ENCODE data around the gene SBSN.

The SBSN gene

DNA sequence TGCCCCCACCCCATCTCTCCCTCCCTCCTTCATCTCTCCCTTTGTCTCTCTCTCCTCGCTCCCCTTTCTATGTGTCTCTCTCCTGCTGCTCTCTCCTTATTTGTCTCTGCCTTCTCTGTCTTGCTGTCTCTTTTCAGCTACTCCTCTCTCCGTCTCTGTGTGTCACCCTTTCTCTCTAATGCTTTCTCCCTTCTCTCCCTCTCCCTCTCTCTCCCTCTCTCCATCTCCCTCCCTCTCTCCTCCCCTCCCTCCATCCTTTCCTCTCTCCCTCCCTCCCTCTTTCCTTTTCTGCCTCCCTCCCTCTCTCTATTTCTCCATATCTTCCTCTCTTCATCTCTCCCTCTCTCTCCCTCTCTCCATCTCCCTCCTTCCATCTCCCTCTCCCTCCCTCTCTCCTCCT, 34.7 kb upstream of the SBSN start:
- no peak overlapping the region for H3K4me3 ChIP-seq (ENCODE audit: low read length, poor library complexity, severe bottlenecking)
- no peak overlapping the region for H3K4me2 ChIP-seq (ENCODE audit: low read depth, low read length, poor library complexity, severe bottlenecking)
- no peaks in the 10 kb centered on the region for H3K36me3 ChIP-seq (ENCODE audit: insufficient read depth, low read length)
- H3K9me2 ChIP-seq (replicated peaks; ENCODE audit: low read depth, low read length), result no peaks in the 10 kb centered on the region
- no peaks in the 10 kb centered on the region for H4K20me1 ChIP-seq (ENCODE audit: insufficient read depth, low read length, poor library complexity, severe bottlenecking)
- H3K79me2 ChIP-seq (ENCODE audit: insufficient read depth, low read length), result no peaks in the 10 kb centered on the region
- no peak overlapping the region for H3K9ac ChIP-seq (ENCODE audit: low read depth, low read length, poor library complexity, severe bottlenecking)
- H2AFZ ChIP-seq (ENCODE audit: low read length), result no peak overlapping the region
- TF ChIP-seq, protein P1, sequence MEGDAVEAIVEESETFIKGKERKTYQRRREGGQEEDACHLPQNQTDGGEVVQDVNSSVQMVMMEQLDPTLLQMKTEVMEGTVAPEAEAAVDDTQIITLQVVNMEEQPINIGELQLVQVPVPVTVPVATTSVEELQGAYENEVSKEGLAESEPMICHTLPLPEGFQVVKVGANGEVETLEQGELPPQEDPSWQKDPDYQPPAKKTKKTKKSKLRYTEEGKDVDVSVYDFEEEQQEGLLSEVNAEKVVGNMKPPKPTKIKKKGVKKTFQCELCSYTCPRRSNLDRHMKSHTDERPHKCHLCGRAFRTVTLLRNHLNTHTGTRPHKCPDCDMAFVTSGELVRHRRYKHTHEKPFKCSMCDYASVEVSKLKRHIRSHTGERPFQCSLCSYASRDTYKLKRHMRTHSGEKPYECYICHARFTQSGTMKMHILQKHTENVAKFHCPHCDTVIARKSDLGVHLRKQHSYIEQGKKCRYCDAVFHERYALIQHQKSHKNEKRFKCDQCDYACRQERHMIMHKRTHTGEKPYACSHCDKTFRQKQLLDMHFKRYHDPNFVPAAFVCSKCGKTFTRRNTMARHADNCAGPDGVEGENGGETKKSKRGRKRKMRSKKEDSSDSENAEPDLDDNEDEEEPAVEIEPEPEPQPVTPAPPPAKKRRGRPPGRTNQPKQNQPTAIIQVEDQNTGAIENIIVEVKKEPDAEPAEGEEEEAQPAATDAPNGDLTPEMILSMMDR (conservative IDR thresholded peaks at IDR 0.05; ENCODE audit: low read length), result no peak
- no peak for TF ChIP-seq EZH2phosphoT487 (IDR thresholded peaks at IDR 0.05; ENCODE audit: borderline replicate concordance)
- no peaks in the 10 kb centered on the region for H3F3A ChIP-seq (ENCODE audit: low read depth)
- no peaks in the 10 kb centered on the region for H3K27me3 ChIP-seq (ENCODE audit: insufficient read depth, low read length, poor library complexity, severe bottlenecking)
- no peaks in the 10 kb centered on the region for H3K9me3 ChIP-seq (ENCODE audit: insufficient read depth, low read depth, low read length)
- H3K4me1 ChIP-seq (ENCODE audit: insufficient read depth, low read length, poor library complexity, severe bottlenecking), result no peaks in the 10 kb centered on the region

DNA sequence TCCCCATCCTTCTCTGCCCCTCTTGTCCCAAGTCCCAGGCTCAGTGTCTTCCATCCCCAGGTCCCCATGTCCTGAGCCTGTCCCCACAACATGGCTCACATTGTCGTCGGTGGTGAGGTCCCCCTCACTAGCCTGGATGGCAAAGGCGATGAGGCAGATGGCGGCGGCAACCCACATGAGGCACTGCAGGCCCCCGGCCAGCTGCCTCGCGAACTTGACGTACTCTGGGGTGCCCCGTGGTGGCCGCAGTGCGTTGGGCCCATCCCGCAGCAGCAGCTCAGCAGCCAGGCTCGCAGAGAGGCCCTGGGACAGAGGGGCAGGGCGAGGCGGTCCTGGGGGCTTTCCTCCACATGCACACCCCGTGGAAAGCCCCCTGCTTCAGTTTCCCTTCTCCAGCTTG, 34.2 kb upstream of the SBSN start:
- Histone ChIP-seq H3K79me2 (ENCODE audit: insufficient read depth, low read length) (no peaks in the 10 kb centered on the region), H3K36me3 (ENCODE audit: insufficient read depth, low read length) (no peaks in the 10 kb centered on the region), H3K4me1 (ENCODE audit: insufficient read depth, low read length, poor library complexity, severe bottlenecking) (no peaks in the 10 kb centered on the region), H3F3A (ENCODE audit: low read depth) (no peaks in the 10 kb centered on the region), H3K9me3 (ENCODE audit: insufficient read depth, low read depth, low read length) (no peaks in the 10 kb centered on the region), H3K4me3 (ENCODE audit: low read length, poor library complexity, severe bottlenecking) (no peak overlapping the region), H3K9me2 (replicated peaks; ENCODE audit: low read depth, low read length) (no peaks in the 10 kb centered on the region), H4K20me1 (ENCODE audit: insufficient read depth, low read length, poor library complexity, severe bottlenecking) (no peaks in the 10 kb centered on the region), H3K9ac (ENCODE audit: low read depth, low read length, poor library complexity, severe bottlenecking) (no peak overlapping the region), H3K27me3 (ENCODE audit: insufficient read depth, low read length, poor library complexity, severe bottlenecking) (no peaks in the 10 kb centered on the region), H2AFZ (ENCODE audit: low read length) (no peak overlapping the region), H3K4me2 (ENCODE audit: low read depth, low read length, poor library complexity, severe bottlenecking) (no peak overlapping the region)
- no peak for TF ChIP-seq EZH2phosphoT487 (IDR thresholded peaks at IDR 0.05; ENCODE audit: borderline replicate concordance)
- TF ChIP-seq, protein P1 (conservative IDR thresholded peaks at IDR 0.05; ENCODE audit: low read length), result no peak

DNA sequence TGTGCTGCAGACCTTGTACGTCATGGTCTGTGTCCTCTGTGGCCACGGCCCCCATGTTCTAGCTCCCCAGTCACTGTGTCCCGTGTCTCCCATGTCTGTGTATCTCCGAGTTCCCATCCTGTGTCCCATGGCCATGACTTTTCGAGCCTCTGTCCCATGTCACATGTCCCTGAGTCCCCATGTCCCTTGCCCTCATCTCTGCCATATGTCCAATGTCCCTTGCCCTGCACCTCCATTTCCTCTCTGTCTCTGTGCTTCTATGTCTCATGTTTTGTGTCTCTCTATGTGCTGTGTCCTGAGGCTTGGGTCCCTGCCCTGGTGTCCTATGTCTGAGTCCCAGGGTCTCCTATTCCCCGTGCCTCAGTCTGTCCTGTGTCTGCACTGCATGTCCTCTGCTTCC, 33.3 kb upstream of the SBSN start:
- no peaks in the 10 kb centered on the region for H3K79me2 ChIP-seq (ENCODE audit: insufficient read depth, low read length)
- no peak for TF ChIP-seq EZH2phosphoT487 (IDR thresholded peaks at IDR 0.05; ENCODE audit: borderline replicate concordance)
- TF ChIP-seq, protein P1 (conservative IDR thresholded peaks at IDR 0.05; ENCODE audit: low read length), result no peak
- no peaks in the 10 kb centered on the region for H4K20me1 ChIP-seq (ENCODE audit: insufficient read depth, low read length, poor library complexity, severe bottlenecking)
- no peaks in the 10 kb centered on the region for H3K9me3 ChIP-seq (ENCODE audit: insufficient read depth, low read depth, low read length)
- H3K27me3 ChIP-seq (ENCODE audit: insufficient read depth, low read length, poor library complexity, severe bottlenecking), result no peaks in the 10 kb centered on the region
- no peaks in the 10 kb centered on the region for H3K4me1 ChIP-seq (ENCODE audit: insufficient read depth, low read length, poor library complexity, severe bottlenecking)
- H3K36me3 ChIP-seq (ENCODE audit: insufficient read depth, low read length), result no peaks in the 10 kb centered on the region
- no peaks in the 10 kb centered on the region for H3K9me2 ChIP-seq (replicated peaks; ENCODE audit: low read depth, low read length)
- no peak overlapping the region for H3K4me3 ChIP-seq (ENCODE audit: low read length, poor library complexity, severe bottlenecking)
- H3K9ac ChIP-seq (ENCODE audit: low read depth, low read length, poor library complexity, severe bottlenecking), result no peak overlapping the region
- no peak overlapping the region for H3K4me2 ChIP-seq (ENCODE audit: low read depth, low read length, poor library complexity, severe bottlenecking)
- H2AFZ ChIP-seq (ENCODE audit: low read length), result no peak overlapping the region
- H3F3A ChIP-seq (ENCODE audit: low read depth), result no peaks in the 10 kb centered on the region

Data from Loucy (cell line).